ENCODE results near the gene GP1BB. TPM values are rescaled to one million over a fixed set of nuclear protein-coding genes. Genes with fewer than 3 reads are reported as not detected.

GP1BB gene
- total and polyA plus RNA-seq, 2 of the 13 experiments (the other 11 are each of a cell fraction or from before 2014, with no cell fraction given) = not detected

GRCh38 chr22:19730655-19731360 lies 7.5 kb downstream of the GP1BB start (continued):
- TF ChIP-seq CEBPZ (IDR thresholded peaks at IDR 0.05; ENCODE audit: low read length) (no peak), TFDP1 (CRISPR knock-in tag; IDR thresholded peaks at IDR 0.05; ENCODE audit: borderline replicate concordance) (peak; percentile 23; the same call in 1 of the 2 replicates), U2AF1 (optimal IDR thresholded peaks at IDR 0.05; ENCODE audit: low read depth, low read length) (no peak), NFKB2 (CRISPR knock-in tag; IDR thresholded peaks at IDR 0.05; ENCODE audit: borderline replicate concordance) (0 out of 2 replicates have a peak, but pooled peaks have one; percentile 89), PPARG (CRISPR knock-in tag; conservative IDR thresholded peaks at IDR 0.05) (peak; percentile 37), FOXO1 (CRISPR knock-in tag; IDR thresholded peaks at IDR 0.05) (peak; percentile 85), FOXJ3 (CRISPR knock-in tag; IDR thresholded peaks at IDR 0.05; ENCODE audit: borderline replicate concordance) (peak; percentile 45; the same call in 1 of the 2 replicates), TOE1 (CRISPR knock-in tag; IDR thresholded peaks at IDR 0.05) (no peak), ZZZ3 (CRISPR knock-in tag; IDR thresholded peaks at IDR 0.05; ENCODE audit: borderline replicate concordance) (peak; percentile 59; the same call in 1 of the 2 replicates), ZNF687 (CRISPR knock-in tag; IDR thresholded peaks at IDR 0.05) (peak; percentile 91), HNRNPH1 (optimal IDR thresholded peaks at IDR 0.05; ENCODE audit: low read depth, low read length) (no peak), HINFP (CRISPR knock-in tag; IDR thresholded peaks at IDR 0.05; ENCODE audit: low read depth) (0 out of 2 replicates have a peak, but pooled peaks have one; percentile 76), ZNF792 (CRISPR knock-in tag; IDR thresholded peaks at IDR 0.05) (peak; percentile 32; the same call in 1 of the 2 replicates), MTF2 (CRISPR knock-in tag; IDR thresholded peaks at IDR 0.05; ENCODE audit: borderline replicate concordance) (peak; percentile 85), BATF2 (CRISPR knock-in tag; IDR thresholded peaks at IDR 0.05) (no peak), HHEX (CRISPR knock-in tag; IDR thresholded peaks at IDR 0.05) (peak; percentile 52; the same call in 1 of the 2 replicates), ZNF670 (CRISPR knock-in tag; IDR thresholded peaks at IDR 0.05; ENCODE audit: borderline replicate concordance) (no peak), GTF3A (CRISPR knock-in tag; conservative IDR thresholded peaks at IDR 0.05) (no peak)

All from HepG2 (cell line).